CD14-positive monocyte (primary cell): Measurements from ENCODE around the gene MACROD1. TPM values are rescaled to one million over a fixed set of nuclear protein-coding genes. Genes with fewer than 3 reads are reported as not detected.

Source experiments
- DNase-seq, 3 donors: peaks; one replicate each; pipeline ENCODE4 v3.0.0-alpha.2; 2011 to 2022
- H2AFZ ChIP-seq: 2 replicates; pipeline ENCODE4 v1.6.0; 2012; ENCODE audit warnings: mild to moderate bottlenecking, low read depth, low read length, inconsistent platforms; ENCODE audit not compliant: insufficient read depth, poor library complexity, severe bottlenecking
- H3K27ac ChIP-seq, 2 donors: 1 replicate in 1 of 2; 2 replicates in 1 of 2; pipeline ENCODE4 v1.5.1; 2012 to 2013; ENCODE audit warnings: low read length in 2 of 2, control low read depth in 1 of 2, inconsistent platforms in 1 of 2, low read depth in 1 of 2, mild to moderate bottlenecking in 1 of 2
- H3K27me3 ChIP-seq, 2 donors: one replicate each; pipeline versions ENCODE4 v1.6.0 to v1.6.1; 2011 to 2013; ENCODE audit warnings: low read length in 2 of 2; ENCODE audit not compliant: control insufficient read depth in 2 of 2, insufficient read depth in 2 of 2
- H3K36me3 ChIP-seq, 2 donors: replicated peaks in 1 of 2; 1 replicate in 1 of 2; 2 replicates in 1 of 2; pipeline versions ENCODE4 v1.5.1 to v1.6.1; 2012 to 2013; ENCODE audit warnings: low read length in 2 of 2, control low read depth in 1 of 2, inconsistent platforms in 1 of 2, mild to moderate bottlenecking in 1 of 2; ENCODE audit not compliant: insufficient read depth in 2 of 2, control insufficient read depth in 1 of 2
- H3K4me1 ChIP-seq, 2 donors: 1 replicate in 1 of 2; 2 replicates in 1 of 2; pipeline versions ENCODE4 v1.5.1 to v1.6.1; 2012 to 2013; ENCODE audit warnings: low read length in 2 of 2, control low read depth in 1 of 2, inconsistent platforms in 1 of 2, mild to moderate bottlenecking in 1 of 2, moderate library complexity in 1 of 2; ENCODE audit not compliant: insufficient read depth in 2 of 2, control insufficient read depth in 1 of 2
- H3K4me2 ChIP-seq: replicated peaks from 2 replicates; pipeline ENCODE3; 2012; ENCODE audit warnings: low read length, moderate library complexity, mild to moderate bottlenecking; ENCODE audit not compliant: poor library complexity, severe bottlenecking; ENCODE audit errors: extremely low read depth
- H3K4me3 ChIP-seq, 3 experiments: fragments of 200-600 bp in 1 of 3; sonication (generic) in 1 of 3; replicated peaks in 1 of 3; 1 replicate in 2 of 3; 2 replicates in 1 of 3; pipeline ENCODE4 v1.5.1; 2011 to 2013; ENCODE audit warnings: low read length in 3 of 3, mild to moderate bottlenecking in 3 of 3, control low read depth in 2 of 3, low read depth in 2 of 3, inconsistent platforms in 1 of 3, moderate library complexity in 1 of 3
- H3K79me2 ChIP-seq: 2 replicates; pipeline ENCODE4 v1.6.0; 2012; ENCODE audit warnings: mild to moderate bottlenecking, control low read depth, inconsistent platforms, low read length, moderate library complexity; ENCODE audit not compliant: insufficient read depth
- H3K9ac ChIP-seq: 2 replicates; pipeline ENCODE4 v1.6.0; 2017; ENCODE audit warnings: low read length, mild to moderate bottlenecking; ENCODE audit not compliant: insufficient read depth, poor library complexity, severe bottlenecking
- H3K9me3 ChIP-seq, 2 donors: replicated peaks in 1 of 2; 1 replicate in 1 of 2; 2 replicates in 1 of 2; pipeline versions ENCODE4 v1.5.1 to v1.6.1; 2012 to 2013; ENCODE audit warnings: low read length in 2 of 2, control low read depth in 1 of 2; ENCODE audit not compliant: control insufficient read depth in 1 of 2, insufficient read depth in 1 of 2
- H4K20me1 ChIP-seq: 2 replicates; pipeline ENCODE4 v1.6.0; 2012; ENCODE audit warnings: mild to moderate bottlenecking, low read length, control low read depth, moderate library complexity; ENCODE audit not compliant: insufficient read depth
- H3K27ac Mint-ChIP-seq, 7 donors: one replicate each; pipeline ENCODE4 v1.8.0; 2020; ENCODE audit warnings: mild to moderate bottlenecking in 7 of 7, mixed read lengths in 7 of 7, moderate library complexity in 6 of 7, inconsistent platforms in 2 of 7
- H3K27me3 Mint-ChIP-seq, 3 donors: one replicate each; pipeline ENCODE4 v1.8.0; 2021 to 2022; ENCODE audit warnings: low read depth in 3 of 3, mild to moderate bottlenecking in 3 of 3, mixed read lengths in 3 of 3, moderate library complexity in 3 of 3, inconsistent platforms in 1 of 3
- H3K36me3 Mint-ChIP-seq, 2 donors: one replicate each; pipeline ENCODE4 v1.8.0; 2020; ENCODE audit warnings: mixed read lengths in 2 of 2, inconsistent platforms in 1 of 2, mild to moderate bottlenecking in 1 of 2
- H3K4me1 Mint-ChIP-seq: one replicate; pipeline ENCODE4 v1.8.0; 2020; ENCODE audit warnings: mild to moderate bottlenecking, mixed read lengths
- H3K4me3 Mint-ChIP-seq, 2 donors: one replicate each; pipeline ENCODE4 v1.8.0; 2020; ENCODE audit warnings: mild to moderate bottlenecking in 2 of 2, mixed read lengths in 2 of 2, moderate library complexity in 1 of 2
- H3K9me3 Mint-ChIP-seq, 7 donors: one replicate each; pipeline ENCODE4 v1.8.0; 2020 to 2022; ENCODE audit warnings: mixed read lengths in 7 of 7, mild to moderate bottlenecking in 6 of 7, moderate library complexity in 6 of 7, inconsistent platforms in 2 of 7
- WGBS: methylation state at CpG from one replicate; pipeline ENCODE4 v1.1.5; 2013; ENCODE audit warnings: missing lambda C conversion rate; ENCODE audit not compliant: insufficient coverage; 5-methylcytosine and 5-hydroxymethylcytosine counted together
- intact Hi-C, 2 donors: fragments of 100-400 bp; cut with micrococcal nuclease; formaldehyde crosslinking; loops; one replicate each; pipeline versions ENCODE4 v1.15.0 to v1.15.1; 2023
- polyA plus RNA-seq, 3 donors: library from polyadenylated mRNA; depleted of rRNA in 1 of 3; unstranded in 2 of 3; stranded (reverse) in 1 of 3; fragments of 300-500 nt in 2 of 3; fragments of >200 nt in 1 of 3; fragmentation: Illumina TruSeq in 2 of 3; gene quantifications; 1 replicate in 2 of 3; 2 replicates in 1 of 3; pipeline ENCODE4 v1.2.3, GENCODE V29; 2012 to 2021
- TF ChIP-seq, protein P1 (sequence below): fragments of 200-600 bp; IDR thresholded peaks from one replicate; pipeline ENCODE4 v1.8.0; 2022; ENCODE audit warnings: antibody characterized with exemption, mild to moderate bottlenecking

The MACROD1 gene
- polyA plus RNA-seq, 3 donors: 1.5 to 2.4 (median 2.2) TPM

GRCh38 chr11:64060263-64060860, 105.6 kb downstream of the MACROD1 start:
- no peaks in the 10 kb centered on the region for H3K36me3 ChIP-seq
- Mint-ChIP-seq H3K36me3 (peaks cover 0 to 3% of the 10 kb centered on the region in 2 donors), H3K4me1 (peaks cover 11% of the 10 kb centered on the region), H3K4me3 (peak overlapping the region; percentile 75 to 87), H3K27me3 (peaks cover 34 to 48% (median 35%) of the 10 kb centered on the region in 3 donors), H3K27ac (no peak overlapping the region), H3K9me3 (peaks cover 0 to 6% (median 0%) of the 10 kb centered on the region in 7 donors)
- H3K79me2 ChIP-seq: no peaks in the 10 kb centered on the region
- H2AFZ ChIP-seq: peak overlapping the region; percentile 88
- no peak overlapping the region for H3K27ac ChIP-seq
- TF ChIP-seq, protein P1, sequence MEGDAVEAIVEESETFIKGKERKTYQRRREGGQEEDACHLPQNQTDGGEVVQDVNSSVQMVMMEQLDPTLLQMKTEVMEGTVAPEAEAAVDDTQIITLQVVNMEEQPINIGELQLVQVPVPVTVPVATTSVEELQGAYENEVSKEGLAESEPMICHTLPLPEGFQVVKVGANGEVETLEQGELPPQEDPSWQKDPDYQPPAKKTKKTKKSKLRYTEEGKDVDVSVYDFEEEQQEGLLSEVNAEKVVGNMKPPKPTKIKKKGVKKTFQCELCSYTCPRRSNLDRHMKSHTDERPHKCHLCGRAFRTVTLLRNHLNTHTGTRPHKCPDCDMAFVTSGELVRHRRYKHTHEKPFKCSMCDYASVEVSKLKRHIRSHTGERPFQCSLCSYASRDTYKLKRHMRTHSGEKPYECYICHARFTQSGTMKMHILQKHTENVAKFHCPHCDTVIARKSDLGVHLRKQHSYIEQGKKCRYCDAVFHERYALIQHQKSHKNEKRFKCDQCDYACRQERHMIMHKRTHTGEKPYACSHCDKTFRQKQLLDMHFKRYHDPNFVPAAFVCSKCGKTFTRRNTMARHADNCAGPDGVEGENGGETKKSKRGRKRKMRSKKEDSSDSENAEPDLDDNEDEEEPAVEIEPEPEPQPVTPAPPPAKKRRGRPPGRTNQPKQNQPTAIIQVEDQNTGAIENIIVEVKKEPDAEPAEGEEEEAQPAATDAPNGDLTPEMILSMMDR: no peak
- DNase-seq: no peak
- 16% methylated on average over 33 of the region's 35 CpGs for WGBS
- intact Hi-C loops: no loop called here
- peak overlapping the region; percentile 83 for H3K4me2 ChIP-seq
- H3K9me3 ChIP-seq: peaks cover 0 to 5% of the 10 kb centered on the region in 2 donors
- H3K27me3 ChIP-seq: peaks cover 11 to 36% of the 10 kb centered on the region in 2 donors
- peak overlapping the region; percentile 55 for H3K9ac ChIP-seq
- peaks cover 11 to 14% of the 10 kb centered on the region in 2 donors for H3K4me1 ChIP-seq
- H4K20me1 ChIP-seq: no peaks in the 10 kb centered on the region
- H3K4me3 ChIP-seq: peak overlapping the region; percentile 13 to 74 (median 42)

GRCh38 chr11:64059339-64060140, 106.4 kb downstream of the MACROD1 start:
- H3K4me2 ChIP-seq: no peak overlapping the region
- intact Hi-C loops: no loop called here
- peaks cover 11 to 14% of the 10 kb centered on the region in 2 donors for H3K4me1 ChIP-seq
- whole genome bisulfite sequencing: 62% methylated on average over 14 of the region's 24 CpGs
- H3K36me3 Mint-ChIP-seq: peaks cover 0 to 3% of the 10 kb centered on the region in 2 donors
- no peak overlapping the region for H3K27ac Mint-ChIP-seq
- no peaks in the 10 kb centered on the region for H4K20me1 ChIP-seq
- H2AFZ ChIP-seq: no peak overlapping the region
- peaks cover 11% of the 10 kb centered on the region for H3K4me1 Mint-ChIP-seq
- H3K9me3 Mint-ChIP-seq: peaks cover 0 to 6% (median 0%) of the 10 kb centered on the region in 7 donors
- no peaks in the 10 kb centered on the region for H3K36me3 ChIP-seq
- no peaks in the 10 kb centered on the region for H3K79me2 ChIP-seq
- no peak overlapping the region for H3K4me3 ChIP-seq
- peak overlapping the region in 1 of 2 donors; percentile 42 for H3K4me3 Mint-ChIP-seq
- no peak overlapping the region for H3K27ac ChIP-seq
- TF ChIP-seq, protein P1: no peak
- H3K27me3 ChIP-seq: peaks cover 11 to 36% of the 10 kb centered on the region in 2 donors
- no peak overlapping the region for H3K9ac ChIP-seq
- DNase-seq: no peak
- H3K27me3 Mint-ChIP-seq: peaks cover 32 to 48% (median 33%) of the 10 kb centered on the region in 3 donors
- H3K9me3 ChIP-seq: peaks cover 0 to 5% of the 10 kb centered on the region in 2 donors
